A673 (cell line): ENCODE data around the gene STAT6.

ENCODE experiments used
- EZH2 ChIP-seq: fragments of 200-600 bp; sonication (generic); IDR thresholded peaks from 2 replicates; pipeline ENCODE4 v1.6.1; 2017; ENCODE audit warnings: borderline replicate concordance, low read depth, mild to moderate bottlenecking, mixed read lengths, antibody characterized with exemption, low read length; ENCODE audit not compliant: poor library complexity, severe bottlenecking
- TF ChIP-seq, protein P1 (sequence below): fragments of 300-800, 200-600 bp; sonication (generic); conservative IDR thresholded peaks from 2 replicates; pipeline ENCODE4 v1.5.1; 2017; ENCODE audit warnings: low read depth, mild to moderate bottlenecking, antibody characterized with exemption, low read length, moderate library complexity, mixed read lengths

DNA sequence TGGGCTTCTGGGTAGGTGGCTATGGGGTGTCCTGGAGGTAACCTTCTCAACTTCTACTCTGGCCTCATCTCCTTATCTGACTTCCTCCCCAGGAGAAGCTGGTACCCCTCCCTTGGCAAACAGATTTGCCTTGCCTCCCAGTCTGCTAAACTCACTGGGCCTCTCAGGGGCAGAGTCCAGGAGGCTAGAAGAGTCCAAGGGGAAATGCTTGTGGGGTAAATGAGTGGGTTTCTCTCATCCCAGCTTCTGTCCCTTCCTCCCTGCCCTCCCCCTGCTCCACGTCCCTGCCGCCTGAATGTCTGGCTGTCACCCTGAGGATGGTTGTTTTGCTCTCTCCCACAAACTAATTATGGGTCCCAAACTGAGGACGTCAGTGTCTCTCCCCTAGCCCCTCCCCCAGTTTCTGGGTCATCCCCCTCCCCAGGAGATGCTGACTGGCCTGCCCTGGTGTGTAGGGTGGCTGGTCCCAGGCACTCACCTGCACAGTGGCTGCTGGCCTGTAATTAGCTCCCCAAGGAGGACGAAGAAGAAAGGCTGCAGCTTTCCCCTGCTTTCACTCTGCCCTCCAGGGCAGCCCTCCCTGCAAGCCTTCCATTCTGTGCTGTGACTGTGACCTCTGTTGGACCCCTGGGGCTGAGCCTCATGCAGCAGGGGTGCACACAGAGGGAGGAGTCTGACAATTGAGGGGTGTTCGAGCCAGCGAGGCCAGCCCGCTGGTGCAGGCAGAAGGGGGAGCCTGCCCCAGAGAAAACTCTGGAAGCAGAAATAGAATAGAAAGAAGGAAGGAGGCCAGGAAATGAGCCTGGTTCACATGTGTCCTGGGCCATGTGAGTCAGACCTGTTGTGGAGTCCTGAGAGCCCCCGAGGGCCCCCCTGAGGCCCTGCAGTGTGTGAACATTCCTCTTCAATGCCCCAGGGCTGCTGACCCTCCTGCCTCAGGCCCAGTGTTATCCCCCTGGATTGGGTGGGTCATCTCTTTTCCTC lies 36.1 kb upstream of the STAT6 start, which contains the start of gene LRP1-AS:
- TF ChIP-seq, protein P1, sequence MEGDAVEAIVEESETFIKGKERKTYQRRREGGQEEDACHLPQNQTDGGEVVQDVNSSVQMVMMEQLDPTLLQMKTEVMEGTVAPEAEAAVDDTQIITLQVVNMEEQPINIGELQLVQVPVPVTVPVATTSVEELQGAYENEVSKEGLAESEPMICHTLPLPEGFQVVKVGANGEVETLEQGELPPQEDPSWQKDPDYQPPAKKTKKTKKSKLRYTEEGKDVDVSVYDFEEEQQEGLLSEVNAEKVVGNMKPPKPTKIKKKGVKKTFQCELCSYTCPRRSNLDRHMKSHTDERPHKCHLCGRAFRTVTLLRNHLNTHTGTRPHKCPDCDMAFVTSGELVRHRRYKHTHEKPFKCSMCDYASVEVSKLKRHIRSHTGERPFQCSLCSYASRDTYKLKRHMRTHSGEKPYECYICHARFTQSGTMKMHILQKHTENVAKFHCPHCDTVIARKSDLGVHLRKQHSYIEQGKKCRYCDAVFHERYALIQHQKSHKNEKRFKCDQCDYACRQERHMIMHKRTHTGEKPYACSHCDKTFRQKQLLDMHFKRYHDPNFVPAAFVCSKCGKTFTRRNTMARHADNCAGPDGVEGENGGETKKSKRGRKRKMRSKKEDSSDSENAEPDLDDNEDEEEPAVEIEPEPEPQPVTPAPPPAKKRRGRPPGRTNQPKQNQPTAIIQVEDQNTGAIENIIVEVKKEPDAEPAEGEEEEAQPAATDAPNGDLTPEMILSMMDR: no peak
- no peak for TF ChIP-seq EZH2
